ENCODE data around the gene LRRC43.
A peak's percentile ranks its signal among the peaks of the same experiment; 100 is the strongest.

LRRC43 gene

DNA sequence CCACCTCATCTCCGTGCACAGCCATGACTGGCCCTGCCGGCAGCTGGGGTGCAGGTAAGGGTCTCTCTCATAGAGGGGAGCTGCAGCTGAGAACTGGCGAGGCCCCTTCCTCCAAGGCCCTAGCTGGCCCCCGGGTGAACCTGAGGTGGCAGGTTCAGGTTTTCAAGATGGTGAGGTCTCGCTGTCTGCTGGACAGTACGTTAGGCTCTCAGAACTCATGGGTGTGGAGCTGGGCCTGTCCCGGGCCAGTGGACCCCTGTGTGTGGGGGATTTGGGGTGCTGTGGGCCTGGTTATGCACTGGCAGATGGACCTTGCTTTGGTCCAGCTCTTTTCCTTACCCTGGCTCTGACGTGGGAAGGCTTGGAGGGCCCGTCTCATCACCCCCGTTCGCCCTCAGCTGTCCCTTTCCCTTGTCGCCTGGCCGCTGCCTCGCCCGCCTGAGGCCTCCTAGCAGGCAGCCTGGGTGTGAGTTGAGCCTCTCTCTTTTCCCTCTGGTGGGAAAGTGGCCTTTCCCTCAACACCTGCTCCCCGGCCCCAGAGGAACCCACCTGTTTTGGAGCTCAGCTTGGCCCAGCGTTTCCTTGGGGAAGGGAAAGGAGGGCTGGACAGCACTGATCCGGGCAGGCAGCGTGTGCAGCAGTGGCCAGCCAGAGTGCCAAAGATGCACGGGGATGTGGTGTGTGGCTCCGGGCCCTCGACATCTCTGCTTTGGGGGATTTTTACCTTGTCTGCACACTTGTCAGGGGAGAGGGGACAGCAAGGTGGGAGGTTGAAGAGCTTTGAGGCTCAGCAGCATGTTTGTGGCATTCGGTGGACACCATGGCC is 37.2 kb upstream of the LRRC43 start:
- H3K27ac ChIP-seq: no peak overlapping the region
- TF ChIP-seq, protein P1, sequence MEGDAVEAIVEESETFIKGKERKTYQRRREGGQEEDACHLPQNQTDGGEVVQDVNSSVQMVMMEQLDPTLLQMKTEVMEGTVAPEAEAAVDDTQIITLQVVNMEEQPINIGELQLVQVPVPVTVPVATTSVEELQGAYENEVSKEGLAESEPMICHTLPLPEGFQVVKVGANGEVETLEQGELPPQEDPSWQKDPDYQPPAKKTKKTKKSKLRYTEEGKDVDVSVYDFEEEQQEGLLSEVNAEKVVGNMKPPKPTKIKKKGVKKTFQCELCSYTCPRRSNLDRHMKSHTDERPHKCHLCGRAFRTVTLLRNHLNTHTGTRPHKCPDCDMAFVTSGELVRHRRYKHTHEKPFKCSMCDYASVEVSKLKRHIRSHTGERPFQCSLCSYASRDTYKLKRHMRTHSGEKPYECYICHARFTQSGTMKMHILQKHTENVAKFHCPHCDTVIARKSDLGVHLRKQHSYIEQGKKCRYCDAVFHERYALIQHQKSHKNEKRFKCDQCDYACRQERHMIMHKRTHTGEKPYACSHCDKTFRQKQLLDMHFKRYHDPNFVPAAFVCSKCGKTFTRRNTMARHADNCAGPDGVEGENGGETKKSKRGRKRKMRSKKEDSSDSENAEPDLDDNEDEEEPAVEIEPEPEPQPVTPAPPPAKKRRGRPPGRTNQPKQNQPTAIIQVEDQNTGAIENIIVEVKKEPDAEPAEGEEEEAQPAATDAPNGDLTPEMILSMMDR (conservative IDR thresholded peaks at IDR 0.05): no peak

DNA sequence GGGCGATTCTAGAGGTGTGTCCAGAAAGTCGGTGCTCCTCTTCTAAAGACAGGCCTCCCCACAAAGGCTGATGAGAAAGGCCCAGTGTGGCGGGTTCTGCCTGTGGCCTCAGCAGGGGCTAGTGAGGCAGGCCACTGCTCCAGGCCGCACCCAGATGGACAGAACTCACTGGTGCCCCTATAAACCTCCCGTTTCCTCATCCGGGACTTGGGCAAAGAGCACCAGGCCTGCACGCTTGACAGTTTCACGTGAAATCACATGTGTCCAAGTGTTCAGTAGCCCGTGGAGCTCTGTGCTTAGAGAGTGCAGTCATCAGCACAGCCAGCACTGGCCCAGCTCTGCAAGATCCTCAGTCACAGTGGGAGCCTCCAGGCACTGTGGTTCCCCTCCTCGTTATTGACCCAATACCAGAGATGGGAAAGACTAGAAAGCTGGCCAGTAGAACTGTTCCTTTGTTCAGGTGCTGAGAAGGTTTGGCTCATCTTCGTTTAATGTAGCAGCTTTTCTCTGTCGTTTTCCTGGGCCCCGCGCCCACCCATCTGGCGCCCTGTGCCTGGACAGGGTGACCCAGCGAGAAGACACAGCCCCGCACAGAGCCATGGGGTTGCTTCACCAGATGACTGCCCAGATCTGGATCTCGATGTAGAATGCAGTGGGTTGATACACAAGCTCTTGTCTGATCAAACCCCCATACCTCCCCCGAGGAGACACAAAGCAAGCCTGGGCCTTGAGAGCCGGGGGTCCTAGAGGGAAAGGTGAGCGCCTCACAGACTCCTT is 35.2 kb upstream of the LRRC43 start:
- no peak overlapping the region for H3K27ac ChIP-seq
- TF ChIP-seq, protein P1 (conservative IDR thresholded peaks at IDR 0.05): no peak

DNA sequence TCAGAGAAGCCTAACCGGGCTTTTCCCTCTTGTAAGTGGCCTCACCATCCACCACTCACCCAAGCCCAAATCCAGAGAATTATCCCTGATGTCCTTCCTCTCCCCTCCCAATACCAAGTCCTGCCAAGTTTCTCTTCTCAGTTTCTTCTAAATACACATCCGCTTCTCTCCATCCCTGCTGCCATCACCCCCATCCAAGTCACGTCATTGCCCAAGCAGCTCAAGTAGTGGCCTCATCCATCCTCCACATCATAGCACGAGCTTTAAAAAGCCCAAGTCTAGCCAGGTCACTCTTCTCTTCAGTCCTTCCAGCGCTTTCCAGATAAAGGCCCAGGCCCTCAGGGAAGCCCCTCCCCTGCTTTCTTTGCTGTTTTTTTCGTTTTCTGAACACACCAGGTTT is 34.3 kb upstream of the LRRC43 start:
- H3K27ac ChIP-seq: no peak overlapping the region
- TF ChIP-seq, protein P1 (conservative IDR thresholded peaks at IDR 0.05): no peak

DNA sequence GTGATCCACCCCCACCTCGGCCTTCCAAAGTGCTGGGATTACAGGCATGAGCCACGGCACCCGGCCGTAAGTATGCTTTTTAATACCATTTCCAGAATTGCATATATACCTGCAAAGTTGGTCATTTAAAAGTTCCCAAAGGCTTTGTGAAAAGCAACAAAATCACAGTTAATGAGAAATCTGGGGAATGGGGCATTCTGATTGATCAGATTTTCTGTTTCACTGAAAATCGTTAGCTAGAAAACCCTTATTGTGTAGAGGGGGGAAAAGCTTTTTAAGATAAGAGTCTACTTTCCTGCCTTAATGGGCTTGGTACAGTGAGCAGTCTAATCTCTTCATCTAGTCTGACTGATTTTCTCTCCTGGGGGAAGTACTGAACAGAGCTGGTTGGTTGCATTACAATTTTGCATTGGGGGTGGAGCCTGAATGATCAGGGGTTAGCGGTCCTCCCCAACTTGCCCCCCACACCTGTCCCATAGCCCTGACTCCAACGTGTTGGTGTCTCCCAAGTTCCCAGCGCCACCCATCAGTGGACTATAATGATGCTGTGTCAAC is 32.7 kb upstream of the LRRC43 start:
- no peak overlapping the region for H3K27ac ChIP-seq
- TF ChIP-seq, protein P1 (conservative IDR thresholded peaks at IDR 0.05): no peak

DNA sequence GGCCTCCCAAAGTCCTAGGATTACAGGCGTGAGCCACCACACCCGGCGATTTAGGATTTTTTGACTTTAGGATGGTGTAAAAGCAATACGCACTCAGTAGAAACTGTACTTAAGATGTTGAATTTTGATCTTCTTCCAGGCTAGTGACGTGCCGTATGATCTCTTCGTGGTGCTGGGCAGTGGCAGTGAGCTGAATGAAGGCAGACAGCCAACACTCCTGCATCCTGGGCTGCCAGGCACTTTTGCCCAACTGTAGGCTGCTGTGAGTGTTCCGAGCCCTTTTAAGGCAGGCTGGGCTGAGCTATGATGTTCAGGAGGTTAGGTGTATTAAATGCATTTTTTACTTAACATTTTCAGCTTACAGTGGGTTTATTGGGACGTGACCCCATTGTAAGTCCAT is 30.2 kb upstream of the LRRC43 start:
- peak overlapping the region; percentile 56; the same call in 1 of the 2 replicates for H3K27ac ChIP-seq

DNA sequence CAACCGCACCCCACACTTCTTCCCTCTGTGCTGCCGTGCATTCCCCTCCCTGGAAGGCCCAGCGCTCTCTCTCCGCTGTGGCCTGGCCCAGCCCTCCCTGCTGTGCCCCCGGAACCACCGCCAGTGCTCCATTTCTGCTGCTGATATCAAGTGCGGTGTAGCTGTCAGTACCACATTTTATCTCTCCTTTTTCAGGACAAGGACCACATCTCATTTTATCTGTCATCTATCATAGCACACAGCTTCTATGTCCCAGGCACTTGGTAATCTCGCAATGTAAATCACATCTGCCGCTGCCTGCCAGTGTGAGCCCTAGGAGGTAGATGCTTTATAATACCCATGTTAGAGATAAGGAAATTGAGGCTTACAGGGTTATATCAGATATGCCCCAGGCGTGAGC is 27.2 kb upstream of the LRRC43 start:
- H3K27ac ChIP-seq: no peak overlapping the region
- TF ChIP-seq, protein P1 (conservative IDR thresholded peaks at IDR 0.05): no peak

More for the DNA sequence above, 30.2 kb upstream of the LRRC43 start:
- TF ChIP-seq, protein P1 (conservative IDR thresholded peaks at IDR 0.05): no peak

DNA sequence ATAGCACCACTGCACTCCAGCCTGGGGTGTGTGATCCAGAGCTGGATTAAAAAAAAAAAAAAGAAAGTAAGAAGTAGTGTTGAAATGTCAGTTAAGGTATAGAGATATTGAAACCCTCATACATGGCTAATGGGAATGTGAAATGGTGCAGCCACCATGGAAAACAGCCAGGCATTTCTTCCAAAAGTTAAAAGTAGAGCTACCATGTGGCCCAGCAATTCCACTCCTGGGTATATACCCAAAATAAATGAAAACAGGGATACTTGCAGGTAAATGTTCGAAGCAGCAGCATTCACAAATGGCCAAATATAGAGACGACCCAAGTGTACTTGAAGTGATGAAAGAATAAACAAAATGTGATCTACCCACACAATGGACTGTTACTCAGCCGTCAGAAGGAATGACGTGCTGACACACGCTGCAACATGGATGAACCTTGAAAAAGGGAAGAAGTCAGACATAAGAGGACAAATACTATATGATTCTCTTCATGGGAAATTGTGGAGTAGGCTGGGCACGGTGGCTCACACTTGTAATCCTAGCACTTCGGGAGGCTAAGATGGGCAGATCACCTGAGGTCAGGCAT is 24.1 kb upstream of the LRRC43 start:
- TF ChIP-seq, protein P1 (conservative IDR thresholded peaks at IDR 0.05): no peak
- H3K27ac ChIP-seq: no peak overlapping the region
